Stimulated activated CD4-positive, alpha-beta T cell treated with anti-CD3 and anti-CD28 coated beads, Interleukin-2, amount 100 ng/mL, for 48 hours (primary cell): ENCODE results near the gene PKNOX2.

ENCODE experiments used
- DNase-seq, 2 donors: peaks; one replicate each; pipeline ENCODE4 v3.0.0-alpha.2; 2020

The PKNOX2 gene

DNA sequence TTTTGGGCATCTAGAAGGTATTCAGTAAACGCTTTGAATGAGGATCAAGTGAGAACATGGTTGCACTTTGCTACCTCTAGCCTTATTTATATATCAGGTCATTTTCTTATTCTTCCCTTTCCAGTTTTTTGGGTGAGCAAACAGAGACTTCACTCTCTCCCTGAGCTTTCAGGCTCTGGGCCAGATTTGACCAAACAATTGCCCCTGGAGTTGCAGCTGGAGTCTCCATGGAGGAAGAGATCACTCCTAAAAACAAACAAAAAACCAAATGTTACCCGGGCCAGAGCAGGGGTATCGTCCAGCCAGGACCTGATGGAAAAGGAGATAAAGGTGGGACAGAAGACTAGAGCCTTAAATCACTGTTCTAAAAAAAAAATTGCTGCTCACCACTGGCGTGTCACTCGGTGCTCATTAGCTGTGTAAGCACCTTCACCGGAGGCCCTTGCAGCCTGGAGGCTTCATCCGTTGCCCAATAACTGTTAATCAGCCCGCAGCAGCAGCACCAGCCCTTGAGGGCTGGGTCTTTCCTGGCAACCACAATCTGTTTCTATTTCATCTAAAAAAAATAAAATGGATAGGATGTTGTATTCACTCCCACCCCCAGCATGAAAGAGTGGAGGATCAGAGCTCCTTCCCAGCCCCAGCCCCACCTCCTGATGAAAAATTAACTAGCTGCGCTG, 125.0 kb downstream of the PKNOX2 start:
- DNase-seq = no peak

DNA sequence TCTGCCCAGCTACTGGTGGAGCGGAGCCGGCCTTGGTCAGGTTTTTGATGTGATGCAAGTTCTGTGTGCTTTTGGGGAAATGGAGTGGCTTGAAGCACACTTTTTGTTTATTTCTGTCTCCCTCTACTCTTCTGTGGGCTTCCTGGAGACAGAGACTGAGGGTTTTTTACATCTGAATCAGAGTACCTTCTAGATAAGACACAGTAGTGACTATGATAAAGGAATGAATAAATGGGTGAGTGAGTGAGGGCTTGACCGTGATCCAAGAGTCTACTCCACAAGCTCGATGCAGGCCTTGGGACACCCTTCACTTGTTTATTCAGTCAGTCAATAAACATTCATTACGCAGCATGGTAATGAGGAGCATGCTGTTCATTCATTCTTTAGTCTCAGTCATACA, 125.7 kb downstream of the PKNOX2 start:
- no peak for DNase-seq

DNA sequence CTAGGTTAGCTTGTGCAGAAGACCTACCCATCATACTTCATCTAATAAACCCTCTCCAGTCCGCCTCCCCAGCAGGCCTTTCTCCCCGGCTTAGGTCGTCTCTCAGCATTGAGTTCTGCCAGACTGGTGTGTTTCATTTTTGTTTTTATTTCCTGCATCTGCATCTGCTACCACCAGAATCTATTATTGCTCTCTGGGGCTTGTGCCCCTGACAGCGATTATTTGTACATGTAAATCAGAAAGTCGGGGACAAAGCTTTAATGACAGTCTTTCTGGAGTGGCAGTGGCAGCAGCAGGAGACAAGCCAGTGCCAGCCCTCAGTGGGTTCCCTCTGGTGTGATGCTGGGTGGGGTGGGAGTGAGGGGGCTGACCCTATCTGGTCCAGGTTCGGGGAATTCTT, 127.5 kb downstream of the PKNOX2 start:
- DNase-seq = no peak

GRCh38 chr11:125293596-125293995, 129.0 kb downstream of the PKNOX2 start:
- no peak for DNase-seq

- DNase-seq = no peak
These were observed 131.4 kb downstream of the PKNOX2 start for GRCh38 chr11:125295931-125296330.

GRCh38 chr11:125297346-125297915, 132.9 kb downstream of the PKNOX2 start:
- no peak for DNase-seq

DNA sequence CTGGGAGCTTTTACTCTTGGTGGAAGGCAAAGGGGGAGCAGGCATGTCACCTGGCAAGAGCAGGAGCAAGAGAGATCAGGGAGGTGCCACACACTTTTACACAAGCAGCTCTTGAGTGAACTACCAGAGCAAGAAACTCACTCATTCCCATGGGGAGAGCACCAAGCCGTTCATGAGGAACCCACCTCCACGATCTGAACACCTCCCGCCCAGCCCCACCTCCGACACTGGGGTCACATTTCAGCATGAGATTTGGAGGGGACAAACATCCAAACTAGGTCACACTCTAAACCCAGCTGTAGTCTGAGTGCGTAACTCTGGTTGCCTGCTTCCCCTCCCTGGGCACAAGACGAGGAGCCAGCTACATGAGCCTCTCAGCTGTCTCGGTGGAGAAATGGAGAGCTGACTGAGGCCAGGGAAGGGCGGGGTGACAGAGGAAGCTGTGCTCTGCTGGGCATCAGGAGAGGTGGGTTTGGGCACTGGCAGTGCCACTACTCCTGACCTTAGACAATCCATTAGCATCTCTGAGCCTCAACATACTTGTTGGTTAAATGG, 134.6 kb downstream of the PKNOX2 start:
- no peak for DNase-seq

- DNase-seq = no peak
These were observed 135.3 kb downstream of the PKNOX2 start for GRCh38 chr11:125299821-125300220.

DNA sequence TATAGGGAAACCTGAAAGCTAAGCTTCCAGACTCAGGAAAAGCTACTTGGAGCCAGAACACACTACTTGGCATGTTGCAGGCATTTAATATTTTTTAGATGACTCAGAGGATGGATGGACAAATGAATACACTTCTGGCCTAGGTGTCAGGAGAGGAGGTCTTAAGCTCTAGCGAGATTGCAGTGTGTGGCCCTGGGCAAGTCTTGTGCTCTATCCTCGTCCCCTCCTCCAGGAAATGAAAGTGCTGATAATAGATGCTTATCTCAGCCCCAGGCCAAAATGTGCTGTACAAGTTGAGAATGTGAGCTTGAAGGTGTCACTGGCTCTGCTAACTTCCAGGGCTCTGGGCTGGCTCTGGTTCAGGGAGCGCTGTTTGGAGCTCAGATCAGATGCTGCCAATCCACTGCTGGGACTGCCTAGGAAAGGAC, 136.3 kb downstream of the PKNOX2 start:
- DNase-seq = no peak

GRCh38 chr11:125301346-125301745, 136.8 kb downstream of the PKNOX2 start:
- no peak for DNase-seq

DNA sequence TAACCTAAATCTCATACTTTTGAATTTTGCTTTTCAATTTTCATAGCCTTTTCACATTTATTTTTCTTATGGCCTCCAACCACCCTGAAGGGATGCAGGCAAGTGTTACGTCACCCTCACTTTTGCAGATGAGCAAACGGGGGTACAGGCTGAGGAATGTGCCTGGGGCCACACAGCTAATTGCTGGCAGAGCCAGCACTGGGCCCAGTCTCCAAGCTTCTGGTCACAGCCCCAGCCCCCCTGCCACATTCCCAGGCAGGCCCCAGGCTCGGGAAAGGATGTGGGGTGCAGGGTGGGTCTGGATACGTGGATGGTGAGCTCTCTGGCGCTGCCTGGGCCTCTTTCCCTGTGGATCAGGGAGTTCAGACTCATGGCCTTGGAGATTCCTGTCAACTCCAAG, 138.6 kb downstream of the PKNOX2 start:
- no peak for DNase-seq

GRCh38 chr11:125303694-125304093, 139.1 kb downstream of the PKNOX2 start:
- no peak for DNase-seq

DNA sequence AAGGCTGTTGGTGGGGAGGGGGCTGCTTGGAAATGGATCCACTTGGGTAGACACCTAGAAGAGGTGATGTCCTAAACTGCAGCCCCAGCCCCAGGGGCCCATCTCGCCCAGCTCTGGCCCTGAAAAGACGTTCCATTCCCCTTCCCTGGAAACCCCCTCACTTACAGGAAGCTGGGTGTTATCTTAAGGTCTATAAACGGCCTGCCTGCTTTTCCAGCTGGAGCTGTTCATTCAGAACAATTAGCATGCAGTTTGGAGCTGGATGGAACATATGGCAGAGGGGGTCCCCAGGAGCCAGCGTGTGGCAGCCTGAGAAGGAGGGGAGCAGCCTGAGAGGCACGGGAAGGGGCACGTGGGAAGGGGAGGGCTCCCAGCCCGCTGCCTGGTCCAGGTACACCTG, 139.6 kb downstream of the PKNOX2 start:
- no peak for DNase-seq

DNA sequence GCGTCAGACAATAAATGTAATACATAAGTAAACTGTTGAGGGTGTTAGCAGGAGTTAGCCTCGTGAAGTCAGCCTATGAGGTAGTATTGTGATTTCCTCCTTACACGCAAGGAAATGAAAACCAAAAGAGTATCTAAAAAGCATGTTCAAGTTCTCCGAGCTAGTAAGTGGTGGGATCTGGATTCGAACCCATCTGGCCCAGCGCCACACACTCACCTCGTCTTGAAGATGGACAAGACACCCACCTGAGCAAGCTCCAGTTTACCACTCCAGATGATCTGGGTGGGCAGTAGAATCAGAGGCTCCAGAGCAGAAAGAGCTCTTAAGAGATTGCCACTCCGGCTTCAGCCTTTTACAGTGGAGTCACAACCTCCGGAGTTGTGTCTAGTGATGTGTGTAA, 140.3 kb downstream of the PKNOX2 start:
- DNase-seq = no peak

DNA sequence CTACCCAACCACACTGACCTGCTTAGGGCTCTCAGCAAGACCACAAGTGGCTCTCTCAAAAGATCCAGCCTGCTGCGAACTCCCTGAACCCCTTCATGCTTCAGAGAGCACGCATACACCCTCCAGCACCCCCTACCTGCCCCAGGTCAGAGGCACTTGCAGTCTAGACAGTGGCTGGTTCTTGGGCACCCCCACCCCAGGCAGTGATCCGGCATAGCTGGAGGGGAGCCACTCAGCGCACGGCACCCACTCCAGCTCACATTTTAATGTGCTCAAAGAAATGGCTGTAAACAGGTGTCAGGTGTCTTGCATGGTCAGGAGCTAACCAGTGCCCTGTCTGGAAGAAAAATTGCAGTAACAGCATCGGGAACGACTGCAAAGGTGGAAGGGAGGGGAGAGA, 140.8 kb downstream of the PKNOX2 start:
- DNase-seq = no peak

DNA sequence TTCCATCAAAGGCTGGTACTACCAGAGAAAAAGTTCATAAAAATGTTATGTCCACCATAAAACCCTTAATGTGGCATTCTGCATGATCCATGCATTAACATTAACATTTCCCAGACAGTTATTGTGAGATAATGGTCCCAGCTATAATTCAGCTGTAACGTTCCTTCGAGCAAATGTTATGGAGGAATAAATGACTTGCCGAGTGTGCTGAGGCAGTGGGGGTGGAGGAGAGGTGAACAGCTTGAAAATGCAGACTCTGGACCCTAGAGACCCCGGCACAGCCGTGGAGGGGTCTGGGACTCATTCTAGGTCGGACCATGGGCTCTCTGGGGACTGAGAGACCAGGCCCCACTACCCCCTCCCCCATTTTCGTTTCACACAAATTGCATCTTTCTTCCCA, 141.9 kb downstream of the PKNOX2 start:
- no peak for DNase-seq

GRCh38 chr11:125308246-125308645, 143.7 kb downstream of the PKNOX2 start:
- no peak for DNase-seq

- DNase-seq = no peak
These were observed 147.8 kb downstream of the PKNOX2 start for GRCh38 chr11:125312391-125312790.

GRCh38 chr11:125312812-125313211, 148.3 kb downstream of the PKNOX2 start:
- DNase-seq = no peak

- DNase-seq = no peak
These were observed 149.0 kb downstream of the PKNOX2 start for GRCh38 chr11:125313271-125314219.

DNA sequence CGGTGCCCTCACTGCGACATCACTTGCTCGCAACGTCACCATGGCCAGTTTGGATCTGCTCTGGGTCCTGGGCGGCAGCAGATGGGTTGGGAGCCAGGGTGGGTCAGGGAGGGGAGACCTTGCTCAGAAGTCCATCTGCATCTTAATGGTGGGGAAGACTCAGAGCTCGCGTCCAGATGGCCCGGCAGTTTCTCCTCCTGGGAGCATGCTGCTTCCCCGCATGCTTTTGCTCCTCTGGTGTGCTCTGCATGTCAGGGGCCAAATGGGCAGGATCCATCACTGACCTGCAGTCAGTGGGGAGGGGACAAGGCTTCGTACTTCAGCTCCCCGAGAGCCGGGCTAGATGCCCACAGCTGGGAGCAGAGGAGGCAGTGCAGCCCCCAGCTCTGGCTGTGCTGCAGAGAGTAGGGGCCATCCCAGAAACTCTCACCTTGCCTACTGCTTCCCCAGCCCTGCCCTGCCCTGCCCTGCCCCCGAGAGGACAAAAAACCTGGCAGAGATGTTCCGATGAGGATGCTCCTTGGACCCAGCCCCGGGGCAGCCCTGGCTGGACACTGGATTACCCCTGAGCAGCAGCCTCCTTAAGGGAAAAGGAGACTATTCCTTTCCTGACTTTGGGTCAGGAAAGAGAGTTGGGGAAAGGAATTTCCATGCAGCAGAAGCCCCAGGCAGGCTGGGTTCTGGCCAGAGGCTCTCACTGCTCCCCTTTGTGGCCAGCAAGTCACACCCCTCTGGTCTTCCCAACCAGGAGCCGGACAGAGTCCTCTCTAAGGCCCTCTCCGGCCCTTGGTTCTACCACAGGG, 149.9 kb downstream of the PKNOX2 start:
- DNase-seq = no peak

- no peak for DNase-seq
These were observed 150.7 kb downstream of the PKNOX2 start for GRCh38 chr11:125315079-125315740.
